ENCODE results near the gene WNT8A.

Gene WNT8A

GRCh38 chr5:138115254-138115653 is 31.4 kb downstream of the WNT8A start:
- TF ChIP-seq CTCF (IDR thresholded peaks at IDR 0.05; ENCODE audit: insufficient read depth, low read length, poor library complexity, severe bottlenecking), result no peak
- Histone ChIP-seq H3K4me3 (replicated peaks; ENCODE audit: low read depth, low read length) (no peak overlapping the region), H3K27me3 (replicated peaks; ENCODE audit: control insufficient read depth, insufficient read depth, low read length) (no peaks in the 10 kb centered on the region; the same call in 1 of the 2 replicates), H3K36me3 (ENCODE audit: control insufficient read depth, insufficient read depth, low read length) (no peaks in the 10 kb centered on the region)
- no peak for DNase-seq (ENCODE audit: extremely low read depth, insufficient read length)

- no peak for TF ChIP-seq CTCF (IDR thresholded peaks at IDR 0.05; ENCODE audit: insufficient read depth, low read length, poor library complexity, severe bottlenecking)
- no peak for DNase-seq (ENCODE audit: extremely low read depth, insufficient read length)
- Histone ChIP-seq H3K4me3 (replicated peaks; ENCODE audit: low read depth, low read length) (no peak overlapping the region), H3K36me3 (ENCODE audit: control insufficient read depth, insufficient read depth, low read length) (no peaks in the 10 kb centered on the region), H3K27me3 (replicated peaks; ENCODE audit: control insufficient read depth, insufficient read depth, low read length) (no peaks in the 10 kb centered on the region)
Observed at GRCh38 chr5:138128334-138128733, 44.5 kb downstream of the WNT8A start.

- DNase-seq (ENCODE audit: extremely low read depth, insufficient read length), result no peak
- no peak overlapping the region for H3K4me3 ChIP-seq (replicated peaks; ENCODE audit: low read depth, low read length)
- no peaks in the 10 kb centered on the region for H3K27me3 ChIP-seq (replicated peaks; ENCODE audit: control insufficient read depth, insufficient read depth, low read length)
- H3K36me3 ChIP-seq (ENCODE audit: control insufficient read depth, insufficient read depth, low read length), result no peaks in the 10 kb centered on the region
- TF ChIP-seq CTCF (IDR thresholded peaks at IDR 0.05; ENCODE audit: insufficient read depth, low read length, poor library complexity, severe bottlenecking), result no peak
Observed at GRCh38 chr5:138129347-138129746, 45.5 kb downstream of the WNT8A start.

GRCh38 chr5:138132543-138132942 is 48.7 kb downstream of the WNT8A start:
- Histone ChIP-seq H3K36me3 (ENCODE audit: control insufficient read depth, insufficient read depth, low read length) (no peaks in the 10 kb centered on the region), H3K4me3 (replicated peaks; ENCODE audit: low read depth, low read length) (no peak overlapping the region), H3K27me3 (replicated peaks; ENCODE audit: control insufficient read depth, insufficient read depth, low read length) (no peaks in the 10 kb centered on the region)
- TF ChIP-seq CTCF (IDR thresholded peaks at IDR 0.05; ENCODE audit: insufficient read depth, low read length, poor library complexity, severe bottlenecking), result no peak
- no peak for DNase-seq (ENCODE audit: extremely low read depth, insufficient read length)

- Histone ChIP-seq H3K36me3 (ENCODE audit: control insufficient read depth, insufficient read depth, low read length) (no peaks in the 10 kb centered on the region), H3K27me3 (replicated peaks; ENCODE audit: control insufficient read depth, insufficient read depth, low read length) (no peaks in the 10 kb centered on the region), H3K4me3 (replicated peaks; ENCODE audit: low read depth, low read length) (peak within 1 kb of the TSS; percentile 59)
- peak; percentile 13 for DNase-seq (ENCODE audit: extremely low read depth, insufficient read length)
- TF ChIP-seq CTCF (IDR thresholded peaks at IDR 0.05; ENCODE audit: insufficient read depth, low read length, poor library complexity, severe bottlenecking), result no peak
Observed at GRCh38 chr5:138138949-138139780, 55.3 kb downstream of the WNT8A start, which contains the start of gene NME5. Gene NME5 (minus strand): TSS chr5:138139428. CDS start chr5:138138780, 648 bp downstream.

All from GM06990 (cell line).